Activated T-helper 1 cell treated with anti-CD3 and anti-CD28 coated beads, Interleukin-12 subunit alpha, Interleukin-12 subunit beta, Interleukin-2, Interleukin-4 antibody, amounts not matched to agents 30 ng/mL and 10 ng/mL and 1 ng/mL, durations not matched to agents 14 hours and 24 hours and 36 hours (primary cell): ENCODE measurements around the gene CNTN4. TPM values are rescaled to one million over a fixed set of nuclear protein-coding genes. Genes with fewer than 3 reads are reported as not detected.

Experiments
- DNase-seq: peaks from one replicate; pipeline ENCODE4 v3.0.0; 2021; ENCODE audit warnings: low spot score
- H3K27ac Mint-ChIP-seq: one replicate; pipeline ENCODE4 v1.8.0; 2021; ENCODE audit warnings: mild to moderate bottlenecking, mixed read lengths
- H3K27me3 Mint-ChIP-seq: one replicate; pipeline ENCODE4 v1.8.0; 2022; ENCODE audit warnings: mild to moderate bottlenecking, moderate library complexity, mixed read lengths; ENCODE audit not compliant: insufficient read depth
- H3K36me3 Mint-ChIP-seq: one replicate; pipeline ENCODE4 v1.8.0; 2021; ENCODE audit warnings: low read depth, mixed read lengths
- H3K4me1 Mint-ChIP-seq: one replicate; pipeline ENCODE4 v1.8.0; 2021; ENCODE audit warnings: low read depth, mixed read lengths
- H3K4me3 Mint-ChIP-seq: one replicate; pipeline ENCODE4 v1.8.0; 2021; ENCODE audit warnings: mild to moderate bottlenecking, moderate library complexity, mixed read lengths
- H3K9me3 Mint-ChIP-seq: one replicate; pipeline ENCODE4 v1.8.0; 2021; ENCODE audit warnings: mixed read lengths
- intact Hi-C: fragments of 100-400 bp; cut with micrococcal nuclease; formaldehyde crosslinking; loops from one replicate; pipeline ENCODE4 v1.15.1; 2024
- total RNA-seq: library from RNA; stranded (reverse); gene quantifications from 2 replicates; pipeline ENCODE4 v1.2.3, GENCODE V29; 2022

Gene CNTN4
- total RNA-seq, 1 donor from 2014 or later, result not detected

GRCh38 chr3:2246873-2247648 lies 148.4 kb downstream of the CNTN4 start:
- DNase-seq, result no peak
- no peaks in the 10 kb centered on the region for H3K4me1 Mint-ChIP-seq
- H3K36me3 Mint-ChIP-seq, result no peaks in the 10 kb centered on the region
- H3K9me3 Mint-ChIP-seq, result no peaks in the 10 kb centered on the region
- intact Hi-C loops, result no loop called here
- H3K4me3 Mint-ChIP-seq, result no peak overlapping the region
- H3K27ac Mint-ChIP-seq, result no peak overlapping the region
- H3K27me3 Mint-ChIP-seq, result no peaks in the 10 kb centered on the region

DNA sequence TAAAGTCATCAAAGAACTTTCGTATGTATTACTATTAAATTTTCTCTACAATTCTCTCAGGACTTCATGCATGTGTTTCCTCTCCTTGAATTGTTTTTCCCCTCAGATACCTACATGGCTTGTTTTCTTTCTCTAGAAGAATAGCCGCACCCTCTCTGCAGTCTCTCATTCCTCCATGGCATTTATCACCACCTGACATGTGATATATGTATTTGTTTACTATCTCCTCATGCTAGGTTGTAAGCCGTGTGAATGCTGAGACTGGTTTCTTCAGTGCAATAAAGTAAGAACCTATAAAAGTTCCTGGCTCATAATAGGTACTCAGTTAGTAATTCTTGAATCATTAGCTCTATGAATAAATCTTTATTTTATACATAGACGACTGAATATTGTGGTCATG lies 149.2 kb downstream of the CNTN4 start:
- Mint-ChIP-seq H3K4me1 (no peaks in the 10 kb centered on the region), H3K36me3 (no peaks in the 10 kb centered on the region), H3K4me3 (no peak overlapping the region), H3K27me3 (no peaks in the 10 kb centered on the region), H3K27ac (no peak overlapping the region), H3K9me3 (no peaks in the 10 kb centered on the region)
- intact Hi-C loops, result no loop called here
- no peak for DNase-seq

DNA sequence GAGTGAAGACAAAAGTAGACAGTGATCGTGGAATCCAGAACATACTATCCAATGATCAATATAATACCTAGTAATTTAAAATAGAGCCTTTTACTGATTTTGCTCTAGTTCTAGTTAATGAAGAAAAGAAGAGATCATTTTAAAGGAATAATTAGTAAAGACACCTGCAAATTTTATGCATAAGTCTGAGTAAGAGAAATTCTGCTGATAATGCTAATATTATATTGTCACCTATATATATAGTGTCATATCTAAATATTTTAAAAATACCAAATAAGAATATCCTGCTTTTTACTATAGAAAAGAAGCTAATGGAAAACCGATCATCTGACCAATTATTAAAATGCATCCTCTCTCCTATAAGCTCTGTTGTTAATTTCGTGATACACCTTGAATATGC lies 152.1 kb downstream of the CNTN4 start:
- peaks cover 3% of the 10 kb centered on the region for H3K9me3 Mint-ChIP-seq
- no peak for DNase-seq
- no peaks in the 10 kb centered on the region for H3K36me3 Mint-ChIP-seq
- no peak overlapping the region for H3K4me3 Mint-ChIP-seq
- no peaks in the 10 kb centered on the region for H3K4me1 Mint-ChIP-seq
- intact Hi-C loops, result no loop called here
- H3K27me3 Mint-ChIP-seq, result no peaks in the 10 kb centered on the region
- no peak overlapping the region for H3K27ac Mint-ChIP-seq

GRCh38 chr3:2261747-2262146 lies 163.1 kb downstream of the CNTN4 start:
- H3K9me3 Mint-ChIP-seq, result no peaks in the 10 kb centered on the region
- H3K4me3 Mint-ChIP-seq, result no peak overlapping the region
- H3K4me1 Mint-ChIP-seq, result no peaks in the 10 kb centered on the region
- H3K27ac Mint-ChIP-seq, result no peak overlapping the region
- DNase-seq, result no peak
- intact Hi-C loops, result no loop called here
- no peaks in the 10 kb centered on the region for H3K36me3 Mint-ChIP-seq
- H3K27me3 Mint-ChIP-seq, result no peaks in the 10 kb centered on the region

- Mint-ChIP-seq H3K36me3 (no peaks in the 10 kb centered on the region), H3K27me3 (no peaks in the 10 kb centered on the region)
Measured at GRCh38 chr3:2262204-2262603, 163.5 kb downstream of the CNTN4 start.

GRCh38 chr3:2266606-2267005 lies 167.9 kb downstream of the CNTN4 start:
- Mint-ChIP-seq H3K27me3 (no peaks in the 10 kb centered on the region), H3K27ac (no peak overlapping the region), H3K4me1 (no peaks in the 10 kb centered on the region), H3K4me3 (no peak overlapping the region), H3K9me3 (no peaks in the 10 kb centered on the region), H3K36me3 (no peaks in the 10 kb centered on the region)
- no peak for DNase-seq
- intact Hi-C loops, result no loop called here

More at GRCh38 chr3:2262204-2262603, 163.5 kb downstream of the CNTN4 start:
- H3K27ac Mint-ChIP-seq, result no peak overlapping the region
- H3K4me3 Mint-ChIP-seq, result no peak overlapping the region
- H3K9me3 Mint-ChIP-seq, result no peaks in the 10 kb centered on the region
- intact Hi-C loops, result no loop called here
- DNase-seq, result no peak
- no peaks in the 10 kb centered on the region for H3K4me1 Mint-ChIP-seq

GRCh38 chr3:2268779-2269178 lies 170.1 kb downstream of the CNTN4 start:
- Mint-ChIP-seq H3K9me3 (no peaks in the 10 kb centered on the region), H3K27ac (no peak overlapping the region), H3K4me1 (no peaks in the 10 kb centered on the region), H3K36me3 (no peaks in the 10 kb centered on the region), H3K27me3 (no peaks in the 10 kb centered on the region), H3K4me3 (no peak overlapping the region)
- intact Hi-C loops, result no loop called here
- DNase-seq, result no peak

- H3K9me3 Mint-ChIP-seq, result no peaks in the 10 kb centered on the region
- H3K4me3 Mint-ChIP-seq, result no peak overlapping the region
- H3K27ac Mint-ChIP-seq, result no peak overlapping the region
- intact Hi-C loops, result no loop called here
- H3K27me3 Mint-ChIP-seq, result no peaks in the 10 kb centered on the region
- H3K4me1 Mint-ChIP-seq, result no peaks in the 10 kb centered on the region
- no peak for DNase-seq
- H3K36me3 Mint-ChIP-seq, result no peaks in the 10 kb centered on the region
Measured at GRCh38 chr3:2274526-2274925, 175.9 kb downstream of the CNTN4 start.

- H3K9me3 Mint-ChIP-seq, result no peaks in the 10 kb centered on the region
- intact Hi-C loops, result no loop called here
- H3K4me1 Mint-ChIP-seq, result no peaks in the 10 kb centered on the region
- H3K36me3 Mint-ChIP-seq, result no peaks in the 10 kb centered on the region
- H3K4me3 Mint-ChIP-seq, result no peak overlapping the region
- no peak overlapping the region for H3K27ac Mint-ChIP-seq
- H3K27me3 Mint-ChIP-seq, result no peaks in the 10 kb centered on the region
- DNase-seq, result no peak
Measured at GRCh38 chr3:2283818-2284217, 185.2 kb downstream of the CNTN4 start.

GRCh38 chr3:2300938-2301337 lies 202.3 kb downstream of the CNTN4 start:
- H3K27ac Mint-ChIP-seq, result no peak overlapping the region
- intact Hi-C loops, result no loop called here
- DNase-seq, result no peak
- no peak overlapping the region for H3K4me3 Mint-ChIP-seq
- no peaks in the 10 kb centered on the region for H3K36me3 Mint-ChIP-seq
- no peaks in the 10 kb centered on the region for H3K9me3 Mint-ChIP-seq
- no peaks in the 10 kb centered on the region for H3K4me1 Mint-ChIP-seq
- H3K27me3 Mint-ChIP-seq, result no peaks in the 10 kb centered on the region

DNA sequence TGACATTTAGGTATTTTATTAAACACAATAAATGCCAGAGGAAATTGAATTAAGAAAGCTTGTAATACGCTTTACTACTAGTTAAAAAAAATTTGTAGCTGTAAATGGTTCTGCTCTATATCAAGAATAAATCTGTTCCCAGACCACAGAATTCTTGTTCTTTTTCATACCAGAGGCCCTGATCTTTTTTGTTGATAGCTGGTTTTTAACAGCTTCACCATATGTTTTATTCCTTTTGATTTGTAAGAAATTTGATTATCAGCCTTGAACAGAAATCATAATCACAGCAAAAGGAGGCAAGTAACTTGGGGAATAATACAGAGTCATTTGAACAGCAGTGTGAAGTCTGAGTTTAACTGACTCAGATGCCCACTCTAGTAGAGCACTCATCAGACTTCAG lies 202.7 kb downstream of the CNTN4 start:
- Mint-ChIP-seq H3K36me3 (no peaks in the 10 kb centered on the region), H3K9me3 (no peaks in the 10 kb centered on the region), H3K27ac (no peak overlapping the region), H3K27me3 (no peaks in the 10 kb centered on the region), H3K4me1 (no peaks in the 10 kb centered on the region), H3K4me3 (no peak overlapping the region)
- intact Hi-C loops, result no loop called here
- DNase-seq, result no peak

GRCh38 chr3:2303566-2303965 lies 204.9 kb downstream of the CNTN4 start:
- Mint-ChIP-seq H3K4me3 (no peak overlapping the region), H3K27me3 (no peaks in the 10 kb centered on the region), H3K4me1 (no peaks in the 10 kb centered on the region), H3K27ac (no peak overlapping the region), H3K9me3 (no peaks in the 10 kb centered on the region), H3K36me3 (no peaks in the 10 kb centered on the region)
- no peak for DNase-seq
- intact Hi-C loops, result no loop called here

DNA sequence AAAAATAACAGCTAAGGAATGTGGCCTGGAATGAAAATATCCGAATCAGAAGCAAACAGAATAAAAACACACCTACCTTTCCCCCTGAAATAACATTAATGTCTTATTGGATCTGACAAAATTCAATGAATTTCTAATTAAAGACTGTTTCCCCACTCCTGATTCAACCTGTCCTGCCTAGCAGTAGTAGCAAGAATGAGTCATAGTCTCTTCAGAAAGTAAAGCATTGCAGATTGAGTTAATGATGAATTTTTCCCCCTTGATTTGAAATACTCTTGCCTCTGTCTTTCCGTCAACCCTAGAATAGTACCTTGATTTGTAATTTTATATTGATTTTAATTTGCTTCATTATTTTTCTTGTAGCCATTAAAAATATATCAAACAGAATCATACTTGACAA lies 212.4 kb downstream of the CNTN4 start:
- intact Hi-C loops, result no loop called here
- Mint-ChIP-seq H3K9me3 (no peaks in the 10 kb centered on the region), H3K27ac (no peak overlapping the region), H3K4me3 (no peak overlapping the region), H3K4me1 (no peaks in the 10 kb centered on the region), H3K27me3 (no peaks in the 10 kb centered on the region), H3K36me3 (no peaks in the 10 kb centered on the region)
- DNase-seq, result no peak

GRCh38 chr3:2317521-2317920 lies 218.9 kb downstream of the CNTN4 start:
- no peaks in the 10 kb centered on the region for H3K27me3 Mint-ChIP-seq
- H3K4me1 Mint-ChIP-seq, result no peaks in the 10 kb centered on the region
- H3K9me3 Mint-ChIP-seq, result no peaks in the 10 kb centered on the region
- no peaks in the 10 kb centered on the region for H3K36me3 Mint-ChIP-seq
- DNase-seq, result no peak
- H3K27ac Mint-ChIP-seq, result no peak overlapping the region
- H3K4me3 Mint-ChIP-seq, result no peak overlapping the region
- intact Hi-C loops, result no loop called here
